Keratinocyte (primary cell): ENCODE measurements around the gene CPNE4. TPM values are rescaled to one million over a fixed set of nuclear protein-coding genes. Genes with fewer than 3 reads are reported as not detected.

ENCODE experiments used
- DNase-seq: peaks from one replicate; pipeline ENCODE4 v3.0.0-alpha.2; 2011; ENCODE audit warnings: low read depth, missing footprints, low spot score
- FAIRE-seq: peaks from 2 replicates; lab custom pipeline; 2011; peaks lifted over from hg19 to GRCh38; lab: Jason Lieb, UNC
- H2AFZ ChIP-seq: 2 replicates; pipeline ENCODE4 v1.6.0; 2012; ENCODE audit warnings: low read length, control low read depth, inconsistent platforms; ENCODE audit not compliant: control insufficient read depth
- H3K27ac ChIP-seq: 2 replicates; pipeline ENCODE4 v1.5.1; 2011; ENCODE audit warnings: low read length; ENCODE audit not compliant: control insufficient read depth, insufficient read depth
- H3K27me3 ChIP-seq: 3 replicates; pipeline ENCODE4 v1.6.0; 2011; ENCODE audit warnings: low read length; ENCODE audit not compliant: control insufficient read depth, insufficient read depth; ENCODE audit errors: extremely low read depth
- H3K36me3 ChIP-seq, 2 experiments: 2 replicates in 1 of 2; 3 replicates in 1 of 2; pipeline ENCODE4 v1.5.1; 2011; ENCODE audit warnings: low read length in 2 of 2, mild to moderate bottlenecking in 1 of 2; ENCODE audit not compliant: control insufficient read depth in 2 of 2, insufficient read depth in 2 of 2; ENCODE audit errors: extremely low read depth in 1 of 2
- H3K4me1 ChIP-seq: 3 replicates; pipeline ENCODE4 v1.5.1; 2011; ENCODE audit warnings: low read length; ENCODE audit not compliant: control insufficient read depth, insufficient read depth; ENCODE audit errors: extremely low read depth
- H3K4me2 ChIP-seq: 3 replicates; pipeline ENCODE4 v1.6.0; 2011; ENCODE audit warnings: low read depth, low read length; ENCODE audit not compliant: control insufficient read depth, insufficient read depth; ENCODE audit errors: extremely low read depth
- H3K4me3 ChIP-seq, 3 experiments: fragments of 200-600 bp in 1 of 3; sonication (generic) in 1 of 3; 2 replicates in 2 of 3; 3 replicates in 1 of 3; pipeline ENCODE4 v1.5.1; 2011 to 2016; ENCODE audit warnings: low read length in 3 of 3, mild to moderate bottlenecking in 3 of 3, control low read depth in 2 of 3, inconsistent platforms in 1 of 3, low read depth in 1 of 3, mixed read lengths in 1 of 3, mixed run types in 1 of 3, moderate library complexity in 1 of 3; ENCODE audit not compliant: control insufficient read depth in 2 of 3, insufficient read depth in 2 of 3; ENCODE audit errors: extremely low read depth in 1 of 3
- H3K79me2 ChIP-seq: 2 replicates; pipeline ENCODE4 v1.6.0; 2012; ENCODE audit warnings: low read length; ENCODE audit not compliant: control insufficient read depth, insufficient read depth
- H3K9ac ChIP-seq: 3 replicates; pipeline ENCODE4 v1.6.0; 2011; ENCODE audit warnings: low read length; ENCODE audit not compliant: control insufficient read depth, insufficient read depth; ENCODE audit errors: extremely low read depth
- H3K9me1 ChIP-seq: 3 replicates; pipeline ENCODE4 v1.6.0; 2011; ENCODE audit warnings: low read length; ENCODE audit not compliant: control insufficient read depth, insufficient read depth; ENCODE audit errors: extremely low read depth
- H3K9me3 ChIP-seq: 2 replicates; pipeline ENCODE4 v1.5.1; 2012; ENCODE audit warnings: low read depth, low read length; ENCODE audit not compliant: control insufficient read depth
- H4K20me1 ChIP-seq: 3 replicates; pipeline ENCODE4 v1.6.0; 2011; ENCODE audit warnings: low read length; ENCODE audit not compliant: control insufficient read depth, insufficient read depth; ENCODE audit errors: extremely low read depth
- EZH2 ChIP-seq: IDR thresholded peaks from one replicate; pipeline ENCODE4 v1.6.1; 2012; ENCODE audit warnings: inconsistent platforms, mild to moderate bottlenecking, low read length, moderate library complexity
- dilution Hi-C: fragments of 300-500 bp; cut with MboI; formaldehyde crosslinking; loops from one replicate; pipeline ENCODE4 v1.7.0; 2020; ENCODE audit warnings: low sequenced_read_pairs; ENCODE audit not compliant: extremely low pct_ligation_motif_present
- polyA plus RNA-seq, 5 experiments: library from polyadenylated mRNA; depleted of rRNA in 3 of 5; stranded (reverse) in 3 of 5; stranded (forward) in 1 of 5; unstranded in 1 of 5; fragments of >200 nt; gene quantifications; 1 replicate in 1 of 5; 2 replicates in 3 of 5; 3 replicates in 1 of 5; pipeline versions ENCODE4 v1.2.1 to v1.2.3, GENCODE V29; 2011 to 2012; ENCODE audit warnings: missing spikeins in 2 of 5, low read depth in 1 of 5, low replicate concordance in 1 of 5
- TF ChIP-seq, protein P1 (sequence below), 3 experiments: IDR thresholded peaks in 1 of 3; conservative IDR thresholded peaks in 1 of 3; optimal IDR thresholded peaks in 1 of 3; 2 replicates in 2 of 3; 3 replicates in 1 of 3; pipeline versions ENCODE3 to v1.5.1; 2011; ENCODE audit warnings: low read length in 3 of 3, mild to moderate bottlenecking in 3 of 3, moderate library complexity in 2 of 3, control low read depth in 1 of 3, inconsistent platforms in 1 of 3; ENCODE audit not compliant: insufficient read depth in 2 of 3; ENCODE audit errors: extremely low read depth in 1 of 3

The CPNE4 gene
- polyA plus RNA-seq, 1 donor (not counting 4 experiments of a cell fraction or from before 2014, with no cell fraction given), result 0.08 TPM

DNA sequence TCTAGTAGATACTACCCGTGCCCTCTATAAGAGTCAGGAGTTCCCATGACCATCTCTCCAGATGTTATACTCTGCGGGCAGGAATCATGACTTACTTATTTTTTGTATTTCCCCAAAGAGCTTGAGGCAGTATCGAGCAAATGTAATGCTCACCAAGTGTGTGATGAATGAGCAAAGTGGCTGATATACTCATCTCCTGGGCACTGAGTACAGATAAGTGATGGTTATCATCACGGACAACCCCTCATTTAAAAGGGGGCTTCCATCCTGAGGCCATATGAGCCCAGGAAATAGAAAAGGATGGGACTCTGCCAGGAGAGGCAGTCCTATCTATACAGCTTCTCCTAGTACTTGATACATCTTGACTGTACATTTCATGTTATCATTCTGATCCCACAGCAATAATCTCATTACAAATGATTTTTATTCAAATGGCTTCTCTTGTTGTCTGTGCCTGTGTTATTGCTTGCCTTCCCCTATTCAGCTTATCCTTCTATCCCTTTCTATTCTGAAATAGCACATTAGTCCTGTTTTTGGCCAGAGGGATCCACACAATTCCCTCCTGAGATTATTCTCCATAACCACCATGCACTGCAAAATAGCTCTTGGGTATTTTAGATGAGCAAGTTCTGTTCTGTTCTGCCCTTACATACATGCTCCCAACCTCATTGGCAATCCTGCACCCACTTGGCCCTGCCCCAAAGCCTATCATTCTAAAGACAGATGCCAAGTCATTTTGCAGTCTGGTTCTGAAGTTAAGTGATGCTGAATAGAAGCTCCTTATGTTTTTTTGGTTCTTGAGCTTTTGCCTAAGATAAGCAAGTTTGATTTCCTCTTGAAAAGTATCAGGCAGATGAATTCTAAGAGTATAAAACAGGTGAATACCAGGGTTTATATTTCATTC lies 484.0 kb downstream of the CPNE4 start:
- no peaks in the 10 kb centered on the region for H3K79me2 ChIP-seq
- H2AFZ ChIP-seq, result no peak overlapping the region
- dilution Hi-C loops, result no loop called here
- FAIRE-seq (no peak), DNase-seq (no peak)
- no peak overlapping the region for H3K27ac ChIP-seq
- no peaks in the 10 kb centered on the region for H3K36me3 ChIP-seq
- no peak for TF ChIP-seq EZH2
- TF ChIP-seq, protein P1, sequence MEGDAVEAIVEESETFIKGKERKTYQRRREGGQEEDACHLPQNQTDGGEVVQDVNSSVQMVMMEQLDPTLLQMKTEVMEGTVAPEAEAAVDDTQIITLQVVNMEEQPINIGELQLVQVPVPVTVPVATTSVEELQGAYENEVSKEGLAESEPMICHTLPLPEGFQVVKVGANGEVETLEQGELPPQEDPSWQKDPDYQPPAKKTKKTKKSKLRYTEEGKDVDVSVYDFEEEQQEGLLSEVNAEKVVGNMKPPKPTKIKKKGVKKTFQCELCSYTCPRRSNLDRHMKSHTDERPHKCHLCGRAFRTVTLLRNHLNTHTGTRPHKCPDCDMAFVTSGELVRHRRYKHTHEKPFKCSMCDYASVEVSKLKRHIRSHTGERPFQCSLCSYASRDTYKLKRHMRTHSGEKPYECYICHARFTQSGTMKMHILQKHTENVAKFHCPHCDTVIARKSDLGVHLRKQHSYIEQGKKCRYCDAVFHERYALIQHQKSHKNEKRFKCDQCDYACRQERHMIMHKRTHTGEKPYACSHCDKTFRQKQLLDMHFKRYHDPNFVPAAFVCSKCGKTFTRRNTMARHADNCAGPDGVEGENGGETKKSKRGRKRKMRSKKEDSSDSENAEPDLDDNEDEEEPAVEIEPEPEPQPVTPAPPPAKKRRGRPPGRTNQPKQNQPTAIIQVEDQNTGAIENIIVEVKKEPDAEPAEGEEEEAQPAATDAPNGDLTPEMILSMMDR (optimal IDR thresholded peaks at IDR 0.05 in 1 of 3, IDR thresholded peaks at IDR 0.05 in 1 of 3, conservative IDR thresholded peaks at IDR 0.05 in 1 of 3; ENCODE audit: extremely low read depth in 1 of 3, insufficient read depth in 2 of 3, low read length in 3 of 3), result no peak
- H3K27me3 ChIP-seq, result no peaks in the 10 kb centered on the region
- H4K20me1 ChIP-seq, result no peaks in the 10 kb centered on the region
- no peaks in the 10 kb centered on the region for H3K9me1 ChIP-seq
- no peaks in the 10 kb centered on the region for H3K9me3 ChIP-seq
- H3K4me1 ChIP-seq, result no peaks in the 10 kb centered on the region
- H3K4me3 ChIP-seq, result no peak overlapping the region
- H3K4me2 ChIP-seq, result no peak overlapping the region
- H3K9ac ChIP-seq, result no peak overlapping the region

DNA sequence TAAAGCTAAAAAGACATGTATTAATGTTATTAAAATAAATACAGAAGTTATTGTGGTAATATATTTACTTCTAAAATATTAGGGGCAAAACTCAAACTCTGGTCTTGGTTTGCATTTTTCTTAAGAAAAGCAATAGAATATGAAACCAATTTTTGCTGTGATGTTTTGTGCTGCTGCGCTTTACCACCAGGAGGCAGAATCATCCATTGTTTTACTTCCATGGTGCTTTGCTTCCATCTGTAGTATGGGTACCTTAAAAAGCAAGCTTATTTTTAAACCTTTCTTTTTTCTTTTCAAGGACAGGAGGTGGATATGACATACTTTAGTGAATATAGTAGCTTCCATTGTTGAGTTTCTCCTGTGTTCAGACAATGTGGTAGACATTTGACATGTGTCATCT lies 485.5 kb downstream of the CPNE4 start:
- no peak for FAIRE-seq
- no peaks in the 10 kb centered on the region for H3K36me3 ChIP-seq
- no peaks in the 10 kb centered on the region for H3K79me2 ChIP-seq

More for the DNA sequence above, 485.5 kb downstream of the CPNE4 start:
- no peak overlapping the region for H3K27ac ChIP-seq
- H3K9me3 ChIP-seq, result no peaks in the 10 kb centered on the region
- H3K9ac ChIP-seq, result no peak overlapping the region
- H2AFZ ChIP-seq, result no peak overlapping the region
- dilution Hi-C loops, result no loop called here
- H4K20me1 ChIP-seq, result no peaks in the 10 kb centered on the region
- no peaks in the 10 kb centered on the region for H3K9me1 ChIP-seq
- H3K4me2 ChIP-seq, result no peak overlapping the region
- no peak overlapping the region for H3K4me3 ChIP-seq
- peaks cover 3% of the 10 kb centered on the region for H3K4me1 ChIP-seq
- TF ChIP-seq, protein P1 (optimal IDR thresholded peaks at IDR 0.05 in 1 of 3, IDR thresholded peaks at IDR 0.05 in 1 of 3, conservative IDR thresholded peaks at IDR 0.05 in 1 of 3; ENCODE audit: extremely low read depth in 1 of 3, insufficient read depth in 2 of 3, low read length in 3 of 3), result peak; percentile 37 to 55 (median 50)
- TF ChIP-seq EZH2, result no peak
- no peaks in the 10 kb centered on the region for H3K27me3 ChIP-seq
- DNase-seq, result no peak
